Tibial nerve (tissue), 4 donors: ENCODE data around the gene MZT2B. TPM values are rescaled to one million over a fixed set of nuclear protein-coding genes. Genes with fewer than 3 reads are reported as not detected.
"Not testable (repeated sequence)": the region's sequence is repeated elsewhere in the genome, so short reads cannot be mapped to it uniquely, and the experiment has no call there.

Experiments
- DNase-seq, 2 donors: peaks; one replicate each; pipeline ENCODE4 v3.0.0-alpha.2; 2019; ENCODE audit warnings: low spot score in 2 of 2
- H3K27ac ChIP-seq, 4 donors: fragments of 200-600 bp; sonication (generic) in 3 of 4; one replicate each; pipeline ENCODE4 v1.5.1; 2017 to 2019; ENCODE audit warnings: mild to moderate bottlenecking in 1 of 4
- H3K27me3 ChIP-seq, 2 donors: fragments of 200-600 bp; sonication (generic) in 1 of 2; one replicate each; pipeline versions ENCODE4 v1.5.1 to v1.6.0; 2017 to 2019
- H3K36me3 ChIP-seq, 3 donors: fragments of 200-600 bp; sonication (generic); one replicate each; pipeline ENCODE4 v1.5.1; 2018 to 2019
- H3K4me1 ChIP-seq, 4 donors: fragments of 200-600 bp; sonication (generic) in 3 of 4; one replicate each; pipeline ENCODE4 v1.5.1; 2017 to 2019
- H3K4me3 ChIP-seq, 4 donors: fragments of 200-600 bp; sonication (generic) in 3 of 4; one replicate each; pipeline ENCODE4 v1.5.1; 2017 to 2019; ENCODE audit warnings: mild to moderate bottlenecking in 1 of 4, moderate library complexity in 1 of 4
- H3K9me3 ChIP-seq, 4 donors: fragments of 200-600 bp; sonication (generic) in 3 of 4; one replicate each; pipeline ENCODE4 v1.5.1; 2017 to 2019
- EP300 ChIP-seq, 2 donors: sonication (generic); formaldehyde crosslinking; IDR thresholded peaks; one replicate each; pipeline ENCODE4 v1.6.1; 2017; ENCODE audit warnings: antibody characterized with exemption in 2 of 2, mild to moderate bottlenecking in 1 of 2
- POLR2A ChIP-seq, 2 donors: fragments of 450-650 bp; IDR thresholded peaks; one replicate each; pipeline ENCODE4 v1.6.1; 2017; ENCODE audit warnings: antibody characterized with exemption in 2 of 2, mild to moderate bottlenecking in 2 of 2, moderate library complexity in 2 of 2
- WGBS, 2 donors: methylation state at CpG; one replicate each; pipeline ENCODE4 v1.1.5; 2018; 5-methylcytosine and 5-hydroxymethylcytosine counted together
- total RNA-seq, 4 donors: library from RNA; depleted of rRNA; stranded (reverse); fragments of >200 nt; gene quantifications; one replicate each; pipeline ENCODE4 v1.1.0, GENCODE V29; 2016
- TF ChIP-seq, protein P1 (sequence below), 5 experiments: fragments of 200-600 bp in 3 of 5; fragments of 450-650 bp in 2 of 5; sonication (generic) in 3 of 5; IDR thresholded peaks; one replicate each; pipeline ENCODE4 v1.5.1; 2016 to 2019; ENCODE audit warnings: antibody characterized with exemption in 5 of 5, mild to moderate bottlenecking in 3 of 5, moderate library complexity in 2 of 5

The MZT2B gene, protein sequence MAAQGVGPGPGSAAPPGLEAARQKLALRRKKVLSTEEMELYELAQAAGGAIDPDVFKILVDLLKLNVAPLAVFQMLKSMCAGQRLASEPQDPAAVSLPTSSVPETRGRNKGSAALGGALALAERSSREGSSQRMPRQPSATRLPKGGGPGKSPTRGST
- total RNA-seq = 100 to 1,000 TPM; 108 to 190 (median 153) TPM

DNA sequence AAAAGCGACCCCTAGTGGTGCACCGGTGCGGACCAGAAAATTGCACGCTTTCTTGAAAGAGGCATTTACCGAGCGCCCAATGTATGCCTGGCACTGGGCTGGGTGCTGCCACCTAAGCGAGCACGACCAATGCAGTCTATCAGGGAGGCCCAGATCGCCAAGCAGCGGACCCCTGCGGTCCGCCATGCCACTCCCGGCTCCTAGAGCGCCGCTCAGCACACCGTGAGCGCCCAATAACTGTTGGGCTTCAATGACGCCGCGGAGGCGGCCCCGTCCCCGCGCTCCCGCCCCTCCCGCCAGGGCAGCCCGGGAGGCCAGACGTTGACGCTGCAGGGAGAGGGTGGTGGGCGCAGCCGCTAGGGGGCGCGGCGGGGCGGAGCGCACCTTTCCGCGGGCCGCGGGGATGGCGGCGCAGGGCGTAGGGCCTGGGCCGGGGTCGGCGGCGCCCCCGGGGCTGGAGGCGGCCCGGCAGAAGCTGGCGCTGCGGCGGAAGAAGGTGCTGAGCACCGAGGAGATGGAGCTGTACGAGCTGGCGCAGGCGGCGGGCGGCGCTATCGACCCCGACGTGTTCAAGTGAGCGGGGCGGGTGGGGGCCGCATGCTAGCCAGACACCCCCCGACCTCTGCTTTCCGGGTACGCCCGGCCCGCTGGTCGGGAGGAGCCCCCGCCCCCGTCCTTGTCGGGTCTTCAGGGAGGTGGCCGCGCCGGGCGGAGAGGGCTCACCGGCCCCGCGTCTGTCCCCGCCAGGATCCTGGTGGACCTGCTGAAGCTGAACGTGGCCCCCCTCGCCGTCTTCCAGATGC lies at the start of gene MZT2B:
Gene MZT2B (plus strand): TSS at position 383 of the 803 bp plus-strand sequence. CDS start 21 bp downstream, at position 404.
- WGBS, 2 donors = 0% methylated on average over 6 to 12 of the region's 86 CpGs
- H3K4me3 ChIP-seq = peak within 1 kb of the TSS; percentile 65 to 90 (median 75)

DNA sequence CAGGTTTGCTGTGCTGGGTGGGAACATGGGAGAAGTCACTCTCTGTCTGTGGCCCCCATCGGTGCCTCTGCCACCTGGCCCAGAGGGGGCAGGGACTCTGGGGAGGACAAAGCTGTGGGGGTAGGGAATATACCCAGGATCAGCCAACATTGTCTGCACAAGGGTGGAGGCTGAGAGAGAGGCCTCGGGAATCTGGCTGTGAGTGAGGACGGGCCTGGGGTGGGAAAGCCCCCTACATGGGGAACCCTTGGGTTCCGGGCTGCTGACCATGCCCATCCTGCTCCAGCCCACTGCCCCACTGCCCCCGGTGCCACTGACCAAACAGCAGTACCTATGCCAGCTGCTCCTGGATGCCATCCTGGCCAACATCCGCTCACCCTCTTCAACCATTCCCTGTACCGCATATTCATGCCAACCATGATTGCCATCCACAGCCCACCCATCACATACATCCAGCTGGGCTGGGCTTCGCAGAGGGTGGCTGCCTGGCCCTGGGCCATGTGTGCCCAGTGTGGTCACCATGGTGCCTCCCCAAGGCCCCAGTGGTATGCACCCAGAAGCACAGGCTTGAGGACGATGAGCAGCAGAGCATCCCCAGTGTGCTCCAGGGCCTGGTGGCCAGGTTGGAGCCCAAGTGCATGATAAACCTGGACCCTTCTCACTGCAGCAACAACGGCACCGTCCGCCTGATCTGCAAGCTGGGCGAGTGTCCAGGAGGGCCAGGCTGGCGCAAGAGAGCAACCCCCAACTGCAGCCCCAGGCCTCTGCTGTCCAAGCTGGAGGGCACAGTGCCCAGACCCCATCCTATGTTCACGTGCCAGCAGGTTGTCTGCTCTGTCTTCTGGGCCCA lies 46.1 kb upstream of the MZT2B start:
- Histone ChIP-seq H3K9me3 (no peaks in the 10 kb centered on the region), H3K36me3 (no peaks in the 10 kb centered on the region), H3K27me3 (no peaks in the 10 kb centered on the region), H3K4me1 (no peaks in the 10 kb centered on the region), H3K4me3 (no peak overlapping the region), H3K27ac (no peak overlapping the region)
- no peak for TF ChIP-seq EP300 (IDR thresholded peaks at IDR 0.05)
- TF ChIP-seq, protein P1, sequence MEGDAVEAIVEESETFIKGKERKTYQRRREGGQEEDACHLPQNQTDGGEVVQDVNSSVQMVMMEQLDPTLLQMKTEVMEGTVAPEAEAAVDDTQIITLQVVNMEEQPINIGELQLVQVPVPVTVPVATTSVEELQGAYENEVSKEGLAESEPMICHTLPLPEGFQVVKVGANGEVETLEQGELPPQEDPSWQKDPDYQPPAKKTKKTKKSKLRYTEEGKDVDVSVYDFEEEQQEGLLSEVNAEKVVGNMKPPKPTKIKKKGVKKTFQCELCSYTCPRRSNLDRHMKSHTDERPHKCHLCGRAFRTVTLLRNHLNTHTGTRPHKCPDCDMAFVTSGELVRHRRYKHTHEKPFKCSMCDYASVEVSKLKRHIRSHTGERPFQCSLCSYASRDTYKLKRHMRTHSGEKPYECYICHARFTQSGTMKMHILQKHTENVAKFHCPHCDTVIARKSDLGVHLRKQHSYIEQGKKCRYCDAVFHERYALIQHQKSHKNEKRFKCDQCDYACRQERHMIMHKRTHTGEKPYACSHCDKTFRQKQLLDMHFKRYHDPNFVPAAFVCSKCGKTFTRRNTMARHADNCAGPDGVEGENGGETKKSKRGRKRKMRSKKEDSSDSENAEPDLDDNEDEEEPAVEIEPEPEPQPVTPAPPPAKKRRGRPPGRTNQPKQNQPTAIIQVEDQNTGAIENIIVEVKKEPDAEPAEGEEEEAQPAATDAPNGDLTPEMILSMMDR (IDR thresholded peaks at IDR 0.05) = no peak
- no peak for TF ChIP-seq POLR2A (IDR thresholded peaks at IDR 0.05)
- DNase-seq = no peak
- WGBS, 2 donors = 97% methylated on average over 7 to 8 of the region's 15 CpGs

More for the DNA sequence above, at the start of gene MZT2B:
- H3K36me3 ChIP-seq = peaks cover 0 to 14% (median 0%) of the 10 kb centered on the region in 3 donors
- TF ChIP-seq, protein P1 (IDR thresholded peaks at IDR 0.05) = peak; percentile 82 to 96 (median 93)
- TF ChIP-seq POLR2A (IDR thresholded peaks at IDR 0.05) = peak in 1 of 2 donors; percentile 22
- H3K27me3 ChIP-seq, H3K9me3 ChIP-seq: not testable (repeated sequence)
- peak within 1 kb of the TSS; percentile 78 to 94 (median 88) for H3K27ac ChIP-seq
- H3K4me1 ChIP-seq = peaks cover 0 to 31% (median 17%) of the 10 kb centered on the region in 4 donors
- peak; percentile 67 to 69 for DNase-seq

DNA sequence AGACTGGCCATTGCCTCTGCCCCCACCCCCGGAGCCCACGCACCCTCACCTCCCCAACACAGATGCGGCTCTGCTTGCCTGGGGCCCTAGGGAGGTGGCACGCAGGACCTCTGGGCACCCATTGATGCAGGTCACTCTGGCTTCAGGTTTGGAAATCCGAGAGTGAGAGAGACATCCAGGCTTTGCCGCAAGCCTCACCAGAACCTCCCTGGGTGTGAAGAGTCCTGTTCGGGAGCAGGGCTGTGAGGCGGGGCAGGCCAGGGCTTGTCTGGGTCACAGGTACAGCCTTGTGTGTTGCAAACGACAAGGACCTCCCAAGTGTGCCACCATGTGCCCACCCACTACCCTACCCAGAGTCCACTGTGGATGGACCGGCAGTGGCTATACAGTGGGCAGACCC lies 45.5 kb upstream of the MZT2B start:
- H3K4me3 ChIP-seq, H3K36me3 ChIP-seq, H3K9me3 ChIP-seq, H3K4me1 ChIP-seq, H3K27me3 ChIP-seq, DNase-seq, H3K27ac ChIP-seq: not testable (repeated sequence)
- 85 to 87% methylated on average over 3 to 4 of the region's 10 CpGs for whole genome bisulfite sequencing, 2 donors

DNA sequence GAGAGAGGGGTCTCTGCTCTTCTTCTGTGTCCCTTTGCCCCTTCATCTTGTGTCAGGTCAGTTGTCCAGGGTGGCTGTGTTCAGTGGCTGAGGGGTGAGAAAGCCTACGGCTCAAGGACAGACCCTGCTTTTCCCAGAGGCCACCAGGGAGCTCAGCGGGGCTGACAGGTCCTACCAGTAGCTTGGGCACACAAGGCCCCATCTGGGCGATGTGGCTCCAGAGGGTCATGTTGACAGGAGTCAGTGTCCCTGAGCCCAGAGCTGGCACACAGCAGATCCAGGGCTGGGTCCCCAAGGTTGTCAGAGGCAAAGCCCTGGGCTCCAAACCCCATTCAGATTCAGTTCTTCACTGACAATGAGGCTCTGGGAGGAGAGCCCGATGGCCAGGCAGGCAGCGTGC lies 44.9 kb upstream of the MZT2B start:
- DNase-seq = not testable (repeated sequence)
- 75 to 78% methylated on average over 2 of the region's 5 CpGs for WGBS, 2 donors

DNA sequence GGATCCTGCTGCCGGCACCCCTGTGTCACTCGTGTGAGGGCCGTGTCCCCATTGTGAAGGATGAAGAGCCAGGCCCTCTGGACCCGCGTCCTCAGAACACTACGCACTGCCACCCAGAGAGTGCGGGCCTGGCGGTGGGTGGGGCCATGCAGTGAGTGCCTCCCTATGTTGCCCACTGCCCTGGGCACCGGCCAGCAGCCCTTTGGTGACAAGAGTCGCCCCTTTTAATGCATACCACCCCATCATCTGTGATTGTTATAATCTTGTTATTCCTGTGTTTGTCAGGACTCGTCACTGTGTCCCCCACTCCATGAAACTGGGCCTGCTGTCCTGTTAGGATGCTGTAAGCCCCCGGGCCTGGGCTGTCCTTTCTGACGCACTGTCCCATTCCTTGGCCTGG lies 43.7 kb upstream of the MZT2B start:
- WGBS, 2 donors = 100% methylated on average over 1 of the region's 13 CpGs; no CpG with 5 or more reads in 1 of the 2 donors
- not testable (repeated sequence) for H3K4me1 ChIP-seq, H3K27ac ChIP-seq, H3K4me3 ChIP-seq, DNase-seq, H3K27me3 ChIP-seq, H3K9me3 ChIP-seq, H3K36me3 ChIP-seq

More for the DNA sequence above, 44.9 kb upstream of the MZT2B start:
- not testable (repeated sequence) for H3K4me3 ChIP-seq, H3K36me3 ChIP-seq, H3K27ac ChIP-seq, H3K9me3 ChIP-seq, H3K4me1 ChIP-seq, H3K27me3 ChIP-seq

DNA sequence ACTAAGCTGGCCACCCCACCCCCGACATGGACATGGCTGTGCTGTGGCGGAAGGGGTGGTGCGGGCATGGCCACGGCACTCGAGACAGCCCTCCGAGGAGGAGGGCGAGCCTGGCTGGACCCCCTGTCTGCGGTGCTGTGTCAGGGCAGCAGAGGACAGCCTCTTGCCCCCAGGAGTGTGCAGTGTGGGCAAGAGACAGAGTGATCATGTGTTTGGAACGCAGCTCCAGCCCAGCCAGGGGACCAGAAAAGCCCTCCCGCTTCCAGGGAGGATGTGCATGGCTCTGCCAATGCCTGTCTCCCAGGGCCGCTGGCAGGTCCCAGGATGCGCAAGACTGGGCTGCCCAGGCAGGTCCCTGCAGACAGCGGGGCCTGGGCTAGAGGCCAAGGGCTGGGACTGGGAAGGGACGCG lies 43.2 kb upstream of the MZT2B start:
- not testable (repeated sequence) for H3K4me3 ChIP-seq, H3K9me3 ChIP-seq, DNase-seq, H3K4me1 ChIP-seq, H3K27ac ChIP-seq, H3K27me3 ChIP-seq, H3K36me3 ChIP-seq
- WGBS, 2 donors = 80 to 100% methylated on average over 1 of the region's 15 CpGs

DNA sequence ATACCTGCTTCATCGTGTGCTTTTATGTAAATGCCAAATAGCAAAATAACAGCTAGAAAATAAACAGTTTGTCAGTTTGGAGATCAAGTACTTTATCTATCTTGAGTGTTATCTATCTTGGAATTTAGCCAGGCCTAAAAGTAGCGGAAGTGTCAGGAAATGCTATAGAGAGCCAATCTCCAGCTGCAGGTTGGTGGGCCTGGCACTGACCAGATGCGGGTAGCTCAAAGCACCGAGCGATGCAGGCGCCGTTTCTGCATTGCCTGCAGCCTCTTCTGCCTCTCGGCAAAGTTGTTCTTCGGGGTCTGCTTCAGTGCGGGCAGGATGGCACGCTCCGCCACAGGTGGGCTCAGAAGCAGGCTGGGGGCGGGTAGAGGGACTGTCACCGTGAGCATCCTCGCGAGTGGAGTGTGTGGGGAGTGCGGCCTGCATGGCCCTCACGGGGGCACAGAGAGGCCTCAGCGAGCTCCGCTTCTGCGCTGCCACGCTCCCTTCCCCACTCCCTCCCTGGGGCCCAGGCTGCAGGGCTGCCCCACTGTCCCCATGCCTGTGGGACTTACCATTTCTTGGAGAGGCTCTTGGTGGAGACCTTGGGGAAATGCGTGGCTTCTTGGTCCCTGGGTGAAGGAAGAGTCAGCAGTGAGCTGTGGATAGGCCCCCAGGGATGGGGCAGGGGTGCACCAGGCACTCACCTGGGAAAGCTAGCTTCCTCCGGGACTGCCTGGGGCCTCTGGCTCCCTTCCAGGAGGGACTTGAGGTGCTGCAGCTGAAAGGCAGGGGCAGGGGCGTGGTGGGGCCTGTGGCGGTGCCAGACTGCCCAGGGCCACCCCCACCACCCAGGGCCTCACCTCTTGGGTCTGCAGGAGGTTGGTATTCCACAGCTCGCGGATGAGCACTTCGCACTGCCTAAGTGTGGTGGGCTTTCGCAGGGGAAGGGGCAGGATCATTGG lies 42.5 kb upstream of the MZT2B start:
- H3K4me3 ChIP-seq, DNase-seq, H3K36me3 ChIP-seq, H3K9me3 ChIP-seq, H3K27ac ChIP-seq, H3K4me1 ChIP-seq, H3K27me3 ChIP-seq: not testable (repeated sequence)
- 86 to 93% methylated on average over 17 to 24 of the region's 30 CpGs for WGBS, 2 donors

DNA sequence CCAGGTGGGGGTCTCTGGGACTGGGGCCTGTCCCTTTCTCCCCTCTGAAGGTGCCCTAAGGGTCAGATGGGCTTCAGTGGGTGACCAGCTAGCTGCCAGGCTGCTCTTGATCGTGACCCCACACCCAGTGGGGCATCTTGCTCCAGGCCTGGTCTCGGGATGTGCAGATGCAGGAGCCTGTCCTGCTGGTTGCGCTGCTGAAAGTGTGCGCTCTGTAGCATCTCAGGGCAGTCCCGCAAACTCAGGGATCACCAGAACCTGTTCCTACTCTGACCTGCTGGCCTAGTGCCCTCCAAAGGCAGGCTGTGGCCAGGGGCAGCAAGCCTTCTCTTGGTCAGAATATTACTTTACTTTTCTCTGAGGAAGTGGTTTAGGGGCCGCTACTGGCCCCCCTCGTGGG lies 41.5 kb upstream of the MZT2B start:
- not testable (repeated sequence) for H3K27ac ChIP-seq, H3K36me3 ChIP-seq, H3K9me3 ChIP-seq, DNase-seq, H3K4me3 ChIP-seq, H3K27me3 ChIP-seq
- peaks cover 0 to 10% (median 0%) of the 10 kb centered on the region in 4 donors for H3K4me1 ChIP-seq
- WGBS, 2 donors = 100% methylated on average over 1 of the region's 7 CpGs; no CpG with 5 or more reads in 1 of the 2 donors

DNA sequence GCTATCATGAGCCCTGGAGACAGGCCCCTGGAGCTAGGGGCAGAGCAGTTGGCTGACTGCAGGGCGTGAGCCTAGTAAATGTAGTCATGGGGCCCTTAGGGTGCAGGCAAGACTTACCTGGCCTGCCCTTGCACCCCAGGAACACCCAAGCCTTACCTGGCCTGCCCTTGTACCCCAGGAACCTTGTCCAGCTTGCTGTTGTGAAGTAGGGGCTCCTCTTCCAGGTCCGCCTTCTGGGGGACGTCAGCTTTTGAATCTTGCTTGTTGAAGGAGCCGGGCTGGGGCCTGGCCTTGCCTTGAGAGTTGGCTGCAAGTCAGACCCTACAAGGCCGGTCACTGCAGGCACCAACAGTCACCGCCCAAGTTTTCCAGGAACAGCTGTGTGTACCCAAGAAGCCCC lies 41.1 kb upstream of the MZT2B start:
- not testable (repeated sequence) for H3K9me3 ChIP-seq, H3K4me3 ChIP-seq, H3K36me3 ChIP-seq, H3K27ac ChIP-seq, DNase-seq, H3K27me3 ChIP-seq
- peaks cover 0 to 10% (median 0%) of the 10 kb centered on the region in 4 donors for H3K4me1 ChIP-seq
- WGBS, 2 donors = no CpG with 5 or more reads among the region's 6 CpGs
